GM19023 (cell line): ENCODE results near the gene PIP4K2A.

Experiments
- ATAC-seq: cut with Tn5 transposase; IDR thresholded peaks from one replicate; pipeline ENCODE4 v1.9.1; 2021; ENCODE audit warnings: mild to moderate bottlenecking, moderate library complexity; ENCODE audit not compliant: unreplicated experiment

Gene PIP4K2A

GRCh38 chr10:22622242-22622806 is 92.1 kb downstream of the PIP4K2A start:
- no peak for ATAC-seq

- no peak for ATAC-seq
Measured at GRCh38 chr10:22621726-22622125, 92.7 kb downstream of the PIP4K2A start.

GRCh38 chr10:22620929-22621328 is 93.4 kb downstream of the PIP4K2A start:
- no peak for ATAC-seq

- no peak for ATAC-seq
Measured at GRCh38 chr10:22620140-22620857, 94.1 kb downstream of the PIP4K2A start.

GRCh38 chr10:22619101-22619500 is 95.3 kb downstream of the PIP4K2A start:
- ATAC-seq = no peak

GRCh38 chr10:22618078-22618785 is 96.1 kb downstream of the PIP4K2A start:
- no peak for ATAC-seq

GRCh38 chr10:22617516-22617915 is 96.9 kb downstream of the PIP4K2A start:
- no peak for ATAC-seq

GRCh38 chr10:22617051-22617450 is 97.3 kb downstream of the PIP4K2A start:
- no peak for ATAC-seq

- peak; percentile 84 for ATAC-seq
Measured at GRCh38 chr10:22615819-22616499, 98.4 kb downstream of the PIP4K2A start.

GRCh38 chr10:22615101-22615500 is 99.3 kb downstream of the PIP4K2A start:
- no peak for ATAC-seq

- no peak for ATAC-seq
Measured at GRCh38 chr10:22613011-22613410, 101.4 kb downstream of the PIP4K2A start.

- ATAC-seq = no peak
Measured at GRCh38 chr10:22612318-22612717, 102.1 kb downstream of the PIP4K2A start.

GRCh38 chr10:22611425-22612115 is 102.8 kb downstream of the PIP4K2A start:
- ATAC-seq = peak; percentile 38

- ATAC-seq = no peak
Measured at GRCh38 chr10:22610610-22611009, 103.8 kb downstream of the PIP4K2A start.

- no peak for ATAC-seq
Measured at GRCh38 chr10:22609719-22610465, 104.5 kb downstream of the PIP4K2A start.

- no peak for ATAC-seq
Measured at GRCh38 chr10:22609251-22609650, 105.1 kb downstream of the PIP4K2A start.

GRCh38 chr10:22607261-22607660 is 107.1 kb downstream of the PIP4K2A start:
- no peak for ATAC-seq

- peak; percentile 97 for ATAC-seq
Measured at GRCh38 chr10:22606164-22606614, 108.2 kb downstream of the PIP4K2A start.

- no peak for ATAC-seq
Measured at GRCh38 chr10:22605168-22605567, 109.2 kb downstream of the PIP4K2A start.
